BLaER1 treated with 17β-estradiol and CSF1 and Interleukin-3, amounts not matched to agents 10 nM and 100 nM (cell line): Measurements from ENCODE around the gene KRTAP4-6.
A peak's percentile ranks its signal among the peaks of the same experiment; 100 is the strongest.
"Not testable (repeated sequence)": the region's sequence is repeated elsewhere in the genome, so short reads cannot be mapped to it uniquely, and the experiment has no call there.

Source experiments
- H3K27ac ChIP-seq, 11 experiments: shearing (Covaris generic); formaldehyde crosslinking; 2 replicates each; pipeline ENCODE4 v1.8.1; 2022
- H3K27me3 ChIP-seq, 11 experiments: shearing (Covaris generic); formaldehyde crosslinking; 2 replicates each; pipeline ENCODE4 v1.8.1; 2022
- H3K36me3 ChIP-seq, 11 experiments: shearing (Covaris generic); formaldehyde crosslinking; 2 replicates each; pipeline ENCODE4 v1.8.1; 2022
- H3K4me1 ChIP-seq, 10 experiments: shearing (Covaris generic); formaldehyde crosslinking; 2 replicates each; pipeline ENCODE4 v1.8.1; 2022
- H3K4me2 ChIP-seq, 11 experiments: shearing (Covaris generic); formaldehyde crosslinking; 2 replicates each; pipeline ENCODE4 v1.8.1; 2022
- H3K4me3 ChIP-seq, 10 experiments: shearing (Covaris generic); formaldehyde crosslinking; 2 replicates each; pipeline ENCODE4 v1.8.1; 2022
- H3K9ac ChIP-seq, 11 experiments: shearing (Covaris generic); formaldehyde crosslinking; 2 replicates each; pipeline ENCODE4 v1.8.1; 2022
- H3K9me3 ChIP-seq, 11 experiments: shearing (Covaris generic); formaldehyde crosslinking; replicated peaks in 1 of 11; 2 replicates each; pipeline ENCODE4 v1.8.1; 2022
- H4K20me1 ChIP-seq, 11 experiments: shearing (Covaris generic); formaldehyde crosslinking; 2 replicates each; pipeline ENCODE4 v1.8.1; 2022
- Cebpa-rat ChIP-seq, 11 experiments: shearing (Covaris generic); IDR thresholded peaks; 2 replicates each; pipeline ENCODE4 v1.8.1; 2022

KRTAP4-6 gene

DNA sequence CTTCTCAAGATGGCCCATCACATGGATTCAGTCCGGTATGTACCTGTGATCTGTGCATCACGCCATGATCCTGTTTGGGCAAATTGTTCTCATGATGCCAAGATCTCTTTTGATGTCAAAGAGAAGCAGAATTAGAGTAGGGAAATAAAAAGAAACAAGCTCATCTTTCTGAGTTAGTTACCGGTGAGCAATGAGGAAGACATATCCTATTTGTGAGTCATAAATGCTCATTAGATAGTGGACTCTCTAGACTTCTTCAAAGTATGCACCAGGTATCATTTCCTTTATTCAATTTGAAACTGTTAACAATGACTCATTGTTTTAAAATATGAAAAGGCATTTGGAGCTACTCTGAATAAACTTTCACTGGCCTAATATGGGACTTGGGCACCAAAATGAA lies 8.4 kb downstream of the KRTAP4-6 start:
- Histone ChIP-seq H3K4me1 (peaks cover 9 to 33% (median 13%) of the 10 kb centered on the region in 10 experiments; a peak in 19 of 20 replicates), H4K20me1 (no peaks in the 10 kb centered on the region), H3K9me3 (peaks cover 0 to 9% (median 3%) of the 10 kb centered on the region in 11 experiments; a peak in 8 of 22 replicates), H3K9ac (no peak overlapping the region), H3K4me3 (no peak overlapping the region), H3K4me2 (peak overlapping the region in 2 of 11 experiments; percentile 0 to 19; a peak in 2 of 22 replicates), H3K27ac (no peak overlapping the region), H3K27me3 (no peaks in the 10 kb centered on the region), H3K36me3 (no peaks in the 10 kb centered on the region)
- no peak for TF ChIP-seq Cebpa-rat (IDR thresholded peaks at IDR 0.05)

DNA sequence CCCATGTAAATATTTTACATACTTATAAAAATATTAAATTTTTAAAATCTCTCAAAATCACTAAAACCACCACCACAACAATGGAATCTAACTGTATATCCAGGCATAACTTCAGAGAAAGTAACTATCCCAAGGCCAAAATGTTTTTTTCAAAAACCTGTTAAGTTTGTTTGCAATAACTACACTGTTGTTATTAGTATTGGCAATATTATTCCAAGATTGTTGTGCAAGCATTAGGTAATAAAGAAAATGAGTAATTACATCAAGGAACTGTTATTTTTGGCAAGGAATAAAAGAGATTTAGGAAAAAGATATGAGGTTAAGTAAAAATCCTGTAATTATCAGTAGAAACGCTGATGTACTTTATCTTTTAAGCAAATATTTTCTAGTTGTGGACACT lies 13.0 kb downstream of the KRTAP4-6 start:
- no peaks in the 10 kb centered on the region for H3K36me3 ChIP-seq
- no peak overlapping the region for H3K4me3 ChIP-seq
- no peak overlapping the region for H3K27ac ChIP-seq
- peaks cover 12 to 36% (median 22%) of the 10 kb centered on the region in 10 experiments; a peak in 18 of 20 replicates for H3K4me1 ChIP-seq
- no peak for TF ChIP-seq Cebpa-rat (IDR thresholded peaks at IDR 0.05)
- H3K4me2 ChIP-seq: no peak overlapping the region
- no peaks in the 10 kb centered on the region for H4K20me1 ChIP-seq
- H3K9ac ChIP-seq: no peak overlapping the region
- peaks cover 2 to 36% (median 25%) of the 10 kb centered on the region in 11 experiments for H3K9me3 ChIP-seq
- H3K27me3 ChIP-seq: no peaks in the 10 kb centered on the region

DNA sequence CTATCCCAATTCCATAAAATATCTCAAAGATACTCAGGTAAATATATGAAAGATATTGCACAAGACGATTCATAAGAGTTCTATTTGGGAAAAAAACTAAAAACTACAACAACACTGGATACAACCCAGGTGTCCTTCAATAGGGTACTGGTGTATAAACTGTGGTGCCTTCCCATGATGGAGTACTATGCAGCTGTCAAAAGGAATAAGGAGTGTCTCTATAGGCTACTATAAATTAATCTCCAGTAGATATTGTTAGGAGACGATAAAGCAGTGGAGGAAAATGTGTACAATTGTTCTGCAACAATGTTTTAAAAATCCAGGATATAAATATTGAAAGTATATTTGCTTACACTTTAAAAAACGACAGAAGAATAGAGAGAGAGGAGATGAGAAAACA lies 13.9 kb downstream of the KRTAP4-6 start:
- no peak for TF ChIP-seq Cebpa-rat (IDR thresholded peaks at IDR 0.05)

DNA sequence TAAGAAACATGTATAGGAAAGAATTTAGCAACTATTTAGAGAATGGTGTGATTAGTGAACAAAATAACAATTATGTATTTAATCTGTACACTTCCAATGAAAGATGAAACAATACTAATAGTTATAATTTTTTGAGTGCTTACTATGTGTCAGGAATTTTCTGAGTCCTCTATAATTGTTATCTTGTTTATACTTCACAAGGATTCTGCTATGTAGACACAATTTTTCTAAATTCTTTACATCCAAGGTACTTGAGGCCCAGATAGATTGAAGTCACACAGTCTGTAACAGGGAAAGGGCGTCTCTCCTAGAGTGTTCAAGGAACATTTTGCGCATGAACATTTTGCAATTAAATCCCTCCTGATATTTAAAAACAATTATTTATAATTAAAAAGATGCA lies 15.3 kb downstream of the KRTAP4-6 start:
- no peak overlapping the region for H3K4me3 ChIP-seq
- TF ChIP-seq Cebpa-rat (IDR thresholded peaks at IDR 0.05): no peak
- H3K4me1 ChIP-seq: peaks cover 20 to 38% (median 28%) of the 10 kb centered on the region in 10 experiments
- no peaks in the 10 kb centered on the region for H4K20me1 ChIP-seq
- H3K4me2 ChIP-seq: 0 out of 22 replicates have a peak overlapping the region, but pooled peaks of 1 of the 11 experiments have one; percentile 29
- no peaks in the 10 kb centered on the region for H3K27me3 ChIP-seq
- no peak overlapping the region for H3K9ac ChIP-seq
- peaks cover 7 to 43% (median 32%) of the 10 kb centered on the region in 11 experiments for H3K9me3 ChIP-seq
- H3K36me3 ChIP-seq: no peaks in the 10 kb centered on the region
- H3K27ac ChIP-seq: no peak overlapping the region

More for the DNA sequence above, 13.9 kb downstream of the KRTAP4-6 start:
- Histone ChIP-seq H3K9ac (no peak overlapping the region), H3K4me1 (peaks cover 12 to 27% (median 22%) of the 10 kb centered on the region in 10 experiments; a peak in 18 of 20 replicates), H3K9me3 (peaks cover 7 to 42% (median 32%) of the 10 kb centered on the region in 11 experiments), H3K4me3 (no peak overlapping the region), H3K4me2 (no peak overlapping the region), H3K36me3 (no peaks in the 10 kb centered on the region), H4K20me1 (no peaks in the 10 kb centered on the region), H3K27me3 (no peaks in the 10 kb centered on the region), H3K27ac (no peak overlapping the region)

DNA sequence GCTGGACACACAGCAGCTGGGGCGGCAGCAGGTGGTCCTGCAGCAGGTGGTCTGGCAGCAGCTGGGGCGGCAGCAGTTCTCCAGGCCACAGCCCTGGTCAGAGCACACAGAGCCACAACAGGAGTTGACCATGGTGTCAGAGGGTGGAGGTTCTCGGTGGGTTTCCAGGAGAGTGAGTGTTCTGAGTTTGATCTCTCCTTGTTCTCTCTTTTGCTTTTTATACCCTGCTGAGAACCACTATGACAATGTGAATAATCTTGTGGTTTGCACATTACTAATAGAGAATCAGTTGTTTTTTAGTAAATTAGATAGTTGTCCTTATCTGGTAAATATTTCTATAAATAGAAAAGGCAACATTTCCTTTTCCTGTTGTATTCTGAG lies 16.4 kb downstream of the KRTAP4-6 start, which contains the start of gene KRTAP4-12:
Gene KRTAP4-12 (minus strand): TSS at position 192 of the 381 bp plus-strand sequence. CDS start 60 bp downstream, at position 132.
- not testable (repeated sequence) for H3K36me3 ChIP-seq, H3K27me3 ChIP-seq, H4K20me1 ChIP-seq, H3K9ac ChIP-seq
- H3K27ac ChIP-seq: peak within 1 kb of the TSS in 1 of 11 experiments; percentile 1; a peak in 2 of 22 replicates
- 0 out of 20 replicates have a peak within 1 kb of the TSS, but pooled peaks of 1 of the 10 experiments have one; percentile 4 for H3K4me3 ChIP-seq
- peaks cover 7 to 44% (median 32%) of the 10 kb centered on the region in 11 experiments for H3K9me3 ChIP-seq
- peak within 1 kb of the TSS; percentile 12 to 60 (median 35); a peak in 16 of 22 replicates for H3K4me2 ChIP-seq
- H3K4me1 ChIP-seq: peaks cover 24 to 42% (median 36%) of the 10 kb centered on the region in 10 experiments

DNA sequence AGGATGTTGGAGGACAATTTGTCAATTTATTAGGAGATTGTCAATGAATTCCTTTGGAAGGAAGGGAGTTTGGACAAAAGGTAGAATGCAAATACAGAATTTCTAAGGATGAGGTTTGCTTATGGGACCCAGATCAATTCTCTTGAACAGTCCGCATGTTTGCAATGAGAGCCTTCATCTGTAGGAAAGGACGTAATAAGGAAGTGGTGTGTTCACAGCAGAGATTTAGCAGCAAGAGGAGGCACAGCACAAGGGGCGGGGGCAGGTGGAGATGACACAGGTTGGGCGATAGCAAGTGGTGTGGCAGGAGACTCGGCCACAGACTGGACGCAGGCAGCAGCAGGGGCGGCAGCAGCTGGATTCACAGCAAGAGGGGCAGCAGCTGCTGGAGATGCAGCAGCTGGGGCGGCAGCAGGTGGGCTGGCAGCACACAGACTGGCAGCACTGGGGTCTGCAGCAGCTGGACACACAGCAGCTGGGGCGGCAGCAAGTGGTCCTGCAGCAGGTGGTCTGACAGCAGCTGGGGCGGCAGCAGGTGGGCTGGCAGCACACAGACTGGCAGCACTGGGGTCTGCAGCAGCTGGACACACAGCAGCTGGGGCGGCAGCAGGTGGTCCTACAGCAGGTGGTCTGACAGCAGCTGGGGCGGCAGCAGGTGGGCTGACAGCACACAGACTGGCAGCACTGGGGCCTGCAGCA lies 16.9 kb downstream of the KRTAP4-6 start:
- not testable (repeated sequence) for H3K36me3 ChIP-seq, H4K20me1 ChIP-seq, H3K27me3 ChIP-seq, H3K27ac ChIP-seq, H3K9ac ChIP-seq
- Histone ChIP-seq H3K4me1 (peaks cover 24 to 48% (median 36%) of the 10 kb centered on the region in 10 experiments), H3K4me2 (peak overlapping the region in 10 of 11 experiments; percentile 12 to 60 (median 36); a peak in 16 of 22 replicates), H3K4me3 (0 out of 20 replicates have a peak overlapping the region, but pooled peaks of 1 of the 10 experiments have one; percentile 4), H3K9me3 (peaks cover 7 to 47% (median 34%) of the 10 kb centered on the region in 11 experiments)

DNA sequence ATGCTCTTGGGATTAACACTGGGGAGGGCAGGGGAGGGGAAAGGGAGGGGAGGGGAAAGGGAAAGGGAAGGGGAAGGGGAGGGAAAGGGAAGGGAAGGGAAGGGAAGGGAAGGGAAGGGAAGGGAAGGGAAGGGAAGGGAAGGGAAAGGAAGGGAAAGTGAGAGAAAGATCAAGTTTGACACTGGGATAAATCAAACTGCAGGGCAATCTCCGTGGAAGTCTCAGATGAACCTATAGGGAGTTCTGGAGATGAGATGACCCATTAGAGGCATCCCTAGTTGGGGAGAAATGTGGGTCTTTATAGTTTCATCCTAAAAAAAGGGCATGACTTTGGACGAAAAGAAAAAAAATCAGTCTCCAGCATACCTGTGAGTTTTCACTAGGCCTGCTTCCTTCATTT lies 18.6 kb downstream of the KRTAP4-6 start:
- Histone ChIP-seq H3K4me3 (no peak overlapping the region), H3K27me3 (no peaks in the 10 kb centered on the region), H3K4me1 (peaks cover 28 to 53% (median 36%) of the 10 kb centered on the region in 10 experiments), H3K27ac (no peak overlapping the region), H3K4me2 (no peak overlapping the region), H4K20me1 (no peaks in the 10 kb centered on the region), H3K36me3 (no peaks in the 10 kb centered on the region), H3K9me3 (peaks cover 7 to 54% (median 34%) of the 10 kb centered on the region in 11 experiments), H3K9ac (no peak overlapping the region)
- TF ChIP-seq Cebpa-rat (IDR thresholded peaks at IDR 0.05): no peak

DNA sequence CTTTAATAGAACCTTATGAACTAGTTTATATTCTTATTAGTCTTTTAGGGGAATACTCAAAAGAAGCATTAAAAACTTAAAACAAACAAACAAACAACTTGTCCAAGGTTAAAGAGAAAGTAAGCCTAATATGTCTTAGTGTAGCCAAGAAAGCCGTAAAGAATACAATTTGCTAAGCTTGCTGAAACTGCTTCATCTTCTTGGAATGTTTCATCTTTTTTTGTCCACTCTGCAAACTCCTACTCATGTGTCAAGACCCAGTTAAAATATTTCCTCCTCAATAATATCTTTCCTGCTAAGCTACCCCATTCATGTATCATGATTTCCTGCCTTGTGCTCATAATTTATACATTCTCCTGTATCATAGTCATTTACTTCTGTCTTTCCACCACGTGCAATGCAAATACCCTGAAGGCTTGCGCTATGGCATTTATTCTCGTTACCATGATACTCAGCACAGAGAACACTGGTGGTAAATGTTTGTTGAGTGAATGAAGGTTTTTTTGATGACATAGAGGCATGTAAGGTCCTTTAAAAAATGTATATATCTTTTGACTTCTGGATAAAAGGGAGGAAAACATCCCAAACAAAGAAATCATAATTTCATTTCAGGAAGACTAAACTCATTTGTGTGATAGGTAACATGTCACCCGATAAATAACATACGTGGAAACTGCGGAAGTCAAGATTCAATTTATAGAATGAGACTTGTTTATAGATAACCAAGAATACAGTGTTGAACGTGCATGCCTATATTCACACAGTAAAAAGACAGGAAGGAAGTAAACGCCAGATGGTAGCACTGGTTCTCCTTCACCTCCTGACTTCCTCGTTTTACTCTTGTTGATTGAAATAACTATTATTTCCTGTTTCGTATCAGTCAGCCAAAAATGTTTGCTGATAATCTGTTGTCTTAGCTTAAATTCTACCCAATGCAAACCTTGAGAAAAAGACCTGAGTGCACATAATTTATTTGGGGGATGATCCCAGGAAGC lies 20.4 kb downstream of the KRTAP4-6 start:
- Histone ChIP-seq H3K4me3 (peak overlapping the region in 5 of 10 experiments; percentile 20 to 43 (median 33); a peak in 5 of 20 replicates), H3K9me3 (peaks cover 7 to 46% (median 32%) of the 10 kb centered on the region in 11 experiments), H3K4me1 (peaks cover 23 to 60% (median 34%) of the 10 kb centered on the region in 10 experiments), H3K4me2 (peak overlapping the region; percentile 63 to 89 (median 80)), H3K27ac (peak overlapping the region; percentile 69 to 91 (median 82); a peak in 21 of 22 replicates), H3K9ac (peak overlapping the region in 9 of 11 experiments; percentile 47 to 68 (median 59); a peak in 15 of 22 replicates)
- H3K36me3 ChIP-seq, H3K27me3 ChIP-seq, H4K20me1 ChIP-seq: not testable (repeated sequence)
